ENCODE data around the gene PLXDC2.

GRCh38 chr10:19928936-19929335 lies 112.7 kb downstream of the PLXDC2 start:
- TF ChIP-seq CTCF (IDR thresholded peaks at IDR 0.05; ENCODE audit: low read length) (no peak), EZH2 (IDR thresholded peaks at IDR 0.05; ENCODE audit: borderline replicate concordance, low read length) (no peak)
